ENCODE data around the gene CACNA1I.

DNA sequence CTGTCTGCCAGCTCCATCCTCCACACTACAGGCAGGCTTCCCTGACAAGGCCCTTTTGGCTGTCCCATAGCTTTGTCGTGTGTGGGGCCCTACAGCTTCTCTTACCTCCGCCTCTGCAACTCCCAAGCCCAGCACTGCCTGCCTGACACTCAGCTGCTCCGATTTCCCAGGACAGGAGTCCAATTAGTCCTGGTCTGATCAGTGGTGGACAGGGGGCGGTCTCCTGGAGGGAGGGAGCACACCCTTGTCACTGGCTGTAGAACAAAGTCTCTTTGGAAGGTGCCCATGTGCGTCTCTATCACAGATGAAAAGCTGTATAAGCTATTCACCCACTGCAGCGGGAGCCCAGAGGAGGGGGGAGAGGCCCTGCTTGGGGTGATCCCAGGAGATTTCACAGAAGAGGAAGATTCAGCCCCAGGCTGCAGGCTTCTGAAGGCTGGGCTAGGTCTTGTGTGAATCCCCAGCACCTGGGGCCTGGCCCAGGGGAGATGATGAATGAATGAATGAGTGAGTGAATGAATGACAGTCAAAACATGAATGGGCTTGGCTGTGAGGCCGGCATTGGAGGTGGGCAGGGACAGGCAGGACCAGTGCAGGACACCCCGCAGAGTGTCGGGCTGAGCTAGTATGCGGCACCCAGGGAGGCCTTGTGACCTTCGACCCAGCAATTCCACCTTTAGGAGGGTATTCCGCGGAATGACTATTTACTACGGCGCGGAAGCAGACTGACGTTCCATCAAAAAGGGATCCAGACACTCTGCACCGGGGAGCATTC, 142.4 kb downstream of the CACNA1I start:
- TF ChIP-seq, protein P1, sequence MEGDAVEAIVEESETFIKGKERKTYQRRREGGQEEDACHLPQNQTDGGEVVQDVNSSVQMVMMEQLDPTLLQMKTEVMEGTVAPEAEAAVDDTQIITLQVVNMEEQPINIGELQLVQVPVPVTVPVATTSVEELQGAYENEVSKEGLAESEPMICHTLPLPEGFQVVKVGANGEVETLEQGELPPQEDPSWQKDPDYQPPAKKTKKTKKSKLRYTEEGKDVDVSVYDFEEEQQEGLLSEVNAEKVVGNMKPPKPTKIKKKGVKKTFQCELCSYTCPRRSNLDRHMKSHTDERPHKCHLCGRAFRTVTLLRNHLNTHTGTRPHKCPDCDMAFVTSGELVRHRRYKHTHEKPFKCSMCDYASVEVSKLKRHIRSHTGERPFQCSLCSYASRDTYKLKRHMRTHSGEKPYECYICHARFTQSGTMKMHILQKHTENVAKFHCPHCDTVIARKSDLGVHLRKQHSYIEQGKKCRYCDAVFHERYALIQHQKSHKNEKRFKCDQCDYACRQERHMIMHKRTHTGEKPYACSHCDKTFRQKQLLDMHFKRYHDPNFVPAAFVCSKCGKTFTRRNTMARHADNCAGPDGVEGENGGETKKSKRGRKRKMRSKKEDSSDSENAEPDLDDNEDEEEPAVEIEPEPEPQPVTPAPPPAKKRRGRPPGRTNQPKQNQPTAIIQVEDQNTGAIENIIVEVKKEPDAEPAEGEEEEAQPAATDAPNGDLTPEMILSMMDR (conservative IDR thresholded peaks at IDR 0.05 in 1 of 2, IDR thresholded peaks at IDR 0.05 in 1 of 2; ENCODE audit: low read depth in 1 of 2, low read length in 2 of 2), result no peak
- TF ChIP-seq EZH2 (IDR thresholded peaks at IDR 0.05; ENCODE audit: low read length, missing control alignments), result no peak
